K562 (cell line): ENCODE data around the gene ILF2. TPM values are rescaled to one million over a fixed set of nuclear protein-coding genes. Genes with fewer than 3 reads are reported as not detected.
A peak's percentile ranks its signal among the peaks of the same experiment; 100 is the strongest.

ENCODE experiments used
- GABPA ChIP-seq: fragments of 200-800 bp; sonication (Bioruptor generic); conservative IDR thresholded peaks from 2 replicates; pipeline ENCODE4 v1.6.1; 2016; ENCODE audit warnings: low read depth, missing genetic modification characterization, missing compliant biosample characterization
- HDAC8 ChIP-seq: fragments of 450-650 bp; IDR thresholded peaks from 2 replicates; pipeline ENCODE4 v1.6.1; 2016; ENCODE audit warnings: mild to moderate bottlenecking, missing genetic modification characterization, moderate library complexity, missing compliant biosample characterization
- KAT8 ChIP-seq: fragments of 450-650 bp; IDR thresholded peaks from 2 replicates; pipeline ENCODE4 v1.6.1; 2016; ENCODE audit warnings: low read depth, mild to moderate bottlenecking
- LCOR ChIP-seq: sonication (generic); formaldehyde crosslinking; IDR thresholded peaks from 2 replicates; pipeline ENCODE4 v1.8.0; 2022; ENCODE audit warnings: mild to moderate bottlenecking, missing genetic modification reagents
- MCM2 ChIP-seq: fragments of 450-650 bp; IDR thresholded peaks from 2 replicates; pipeline ENCODE4 v1.6.1; 2017; ENCODE audit warnings: low read depth, mild to moderate bottlenecking
- RAD51 ChIP-seq: fragments of 450-650 bp; IDR thresholded peaks from 2 replicates; pipeline ENCODE4 v1.7.1; 2016; ENCODE audit warnings: low read depth, mild to moderate bottlenecking, borderline replicate concordance
- TAF9B ChIP-seq: fragments of 450-650 bp; IDR thresholded peaks from 2 replicates; pipeline ENCODE4 v1.6.1; 2018; ENCODE audit warnings: mild to moderate bottlenecking; ENCODE audit not compliant: partially characterized antibody
- TFAM ChIP-seq: fragments of 250-450 bp; sonication (Bioruptor Pico); conservative IDR thresholded peaks from 2 replicates; pipeline ENCODE4 v1.5.0; 2021; ENCODE audit warnings: mild to moderate bottlenecking, moderate library complexity
- TFAP4 ChIP-seq: sonication (generic); formaldehyde crosslinking; IDR thresholded peaks from 2 replicates; pipeline ENCODE4 v1.8.0; 2022; ENCODE audit warnings: missing genetic modification reagents, mild to moderate bottlenecking, moderate library complexity, borderline replicate concordance
- UBTF ChIP-seq, 2 experiments: IDR thresholded peaks; 2 replicates each; pipeline ENCODE4 v1.6.1; 2012; ENCODE audit warnings: improper control_type of control experiment in 2 of 2, low read depth in 2 of 2, low read length in 2 of 2, borderline replicate concordance in 1 of 2
- YY1 ChIP-seq, 3 experiments: IDR thresholded peaks; 2 replicates each; pipeline ENCODE4 v1.6.1; 2011; ENCODE audit warnings: low read length in 2 of 3, mild to moderate bottlenecking in 2 of 3, moderate library complexity in 2 of 3, borderline replicate concordance in 1 of 3, control low read depth in 1 of 3, low read depth in 1 of 3; ENCODE audit not compliant: insufficient read depth in 3 of 3, insufficient replicate concordance in 2 of 3, control insufficient read depth in 1 of 3, insufficient read length in 1 of 3; ENCODE audit errors: extremely low read depth in 1 of 3
- ZFX ChIP-seq: sonication (generic); formaldehyde crosslinking; IDR thresholded peaks from 2 replicates; pipeline ENCODE4 v1.8.0; 2022; ENCODE audit warnings: mild to moderate bottlenecking, missing genetic modification reagents, moderate library complexity
- ZMIZ1 ChIP-seq, 2 experiments: fragments of 150-350 bp in 1 of 2; IDR thresholded peaks; 2 replicates each; pipeline ENCODE4 v1.6.1; 2012 to 2016; ENCODE audit warnings: low read depth in 2 of 2, low read length in 2 of 2, mild to moderate bottlenecking in 1 of 2, moderate library complexity in 1 of 2
- ZNF124 ChIP-seq: sonication (generic); formaldehyde crosslinking; IDR thresholded peaks from 2 replicates; pipeline ENCODE4 v1.8.1; 2022; ENCODE audit warnings: missing genetic modification reagents
- ZNF584 ChIP-seq: fragments of 200-800 bp; sonication (Bioruptor generic); IDR thresholded peaks from 2 replicates; pipeline ENCODE4 v1.6.1; 2016; ENCODE audit warnings: low read depth, mild to moderate bottlenecking, missing genetic modification characterization, missing compliant biosample characterization
- ZNF644 ChIP-seq: fragments of 200-800 bp; sonication (Bioruptor generic); IDR thresholded peaks from 2 replicates; pipeline ENCODE4 v1.6.1; 2016; ENCODE audit warnings: low read depth, missing genetic modification characterization, missing compliant biosample characterization
- polyA plus RNA-seq, 8 experiments: library from polyadenylated mRNA; depleted of rRNA in 4 of 8; stranded (reverse) in 5 of 8; unstranded in 3 of 8; fragments of >200 nt; fragmentation: Nextera tagmentation in 2 of 8; fragmentation: Illumina TruSeq in 1 of 8; extraction: Ambion mirVana in 2 of 8; extraction: Trizol in 1 of 8; gene quantifications; 2 replicates each; pipeline versions ENCODE4 v1.2.1 to v1.2.3, GENCODE V29; 2011 to 2014; ENCODE audit warnings: inconsistent platforms in 1 of 8, missing spikeins in 1 of 8
- total RNA-seq, 7 experiments: library from RNA; depleted of rRNA in 6 of 7; stranded (reverse); fragments of >200 nt in 6 of 7; fragmentation: Illumina TruSeq in 2 of 7; extraction: Trizol in 2 of 7; gene quantifications; 2 replicates each; pipeline versions ENCODE4 v1.2.1 to v1.2.3, GENCODE V29; 2011 to 2021; ENCODE audit warnings: low replicate concordance in 1 of 7
- TF ChIP-seq, protein P1 (sequence below): sonication (generic); formaldehyde crosslinking; IDR thresholded peaks from 2 replicates; pipeline ENCODE4 v1.8.0; 2022; ENCODE audit warnings: mild to moderate bottlenecking, missing genetic modification reagents

Gene ILF2
- total and polyA plus RNA-seq, 9 of the 15 experiments (the other 6 are each of a cell fraction or from before 2014, with no cell fraction given): 282 to 726 (median 474) TPM

GRCh38 chr1:153698020-153698922 lies 27.5 kb upstream of the ILF2 start (continued):
- TF ChIP-seq ZNF124 (CRISPR knock-in tag): no peak
- no peak for TF ChIP-seq TFAM (CRISPR knock-in tag)
- TF ChIP-seq GABPA: no peak
- no peak for TF ChIP-seq KAT8
- TF ChIP-seq YY1 (IDR thresholded peaks at IDR 0.05; ENCODE audit: borderline replicate concordance in 1 of 3, control insufficient read depth in 1 of 3, extremely low read depth in 1 of 3, insufficient read depth in 3 of 3, insufficient read length in 1 of 3, insufficient replicate concordance in 2 of 3, low read depth in 1 of 3, low read length in 2 of 3): peak in 1 of 3 experiments; percentile 24
- TF ChIP-seq HDAC8 (tag): peak; percentile 55; the same call in 1 of the 2 replicates
- TF ChIP-seq LCOR (CRISPR knock-in tag): no peak
- TF ChIP-seq MCM2: no peak
- TF ChIP-seq TFAP4 (CRISPR knock-in tag): peak; percentile 91
- TF ChIP-seq UBTF (IDR thresholded peaks at IDR 0.05; ENCODE audit: borderline replicate concordance in 1 of 2, low read depth in 2 of 2, low read length in 2 of 2): peak in 1 of 2 experiments; percentile 67; a peak in 1 of 4 replicates
- no peak for TF ChIP-seq ZNF584 (CRISPR knock-in tag)
- no peak for TF ChIP-seq ZMIZ1 (IDR thresholded peaks at IDR 0.05; ENCODE audit: low read depth in 2 of 2, low read length in 2 of 2)
- TF ChIP-seq RAD51: no peak
- TF ChIP-seq ZNF644 (tag): peak; percentile 46; the same call in 1 of the 2 replicates
- TF ChIP-seq, protein P1, sequence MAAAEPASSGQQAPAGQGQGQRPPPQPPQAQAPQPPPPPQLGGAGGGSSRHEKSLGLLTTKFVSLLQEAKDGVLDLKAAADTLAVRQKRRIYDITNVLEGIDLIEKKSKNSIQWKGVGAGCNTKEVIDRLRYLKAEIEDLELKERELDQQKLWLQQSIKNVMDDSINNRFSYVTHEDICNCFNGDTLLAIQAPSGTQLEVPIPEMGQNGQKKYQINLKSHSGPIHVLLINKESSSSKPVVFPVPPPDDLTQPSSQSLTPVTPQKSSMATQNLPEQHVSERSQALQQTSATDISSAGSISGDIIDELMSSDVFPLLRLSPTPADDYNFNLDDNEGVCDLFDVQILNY: no peak
- TF ChIP-seq ZFX (CRISPR knock-in tag): peak; percentile 34; the same call in 1 of the 2 replicates
- no peak for TF ChIP-seq TAF9B
